Gastroesophageal sphincter (tissue), 3 donors: ENCODE data around the gene HADHA.

ENCODE experiments used
- EP300 ChIP-seq: sonication (generic); formaldehyde crosslinking; IDR thresholded peaks from one replicate; pipeline ENCODE4 v1.6.1; 2017; ENCODE audit warnings: antibody characterized with exemption, mild to moderate bottlenecking
- POLR2A ChIP-seq, 2 donors: fragments of 450-650 bp; IDR thresholded peaks; one replicate each; pipeline ENCODE4 v1.6.1; 2017; ENCODE audit warnings: antibody characterized with exemption in 2 of 2, mild to moderate bottlenecking in 2 of 2, moderate library complexity in 1 of 2
- POLR2AphosphoS5 ChIP-seq: sonication (generic); formaldehyde crosslinking; IDR thresholded peaks from one replicate; pipeline ENCODE4 v1.6.1; 2017; ENCODE audit warnings: antibody characterized with exemption
- TF ChIP-seq, protein P1 (sequence below), 4 experiments: fragments of 200-600 bp in 2 of 4; fragments of 450-650 bp in 2 of 4; sonication (generic) in 1 of 4; IDR thresholded peaks; one replicate each; pipeline ENCODE4 v1.5.1; 2017 to 2019; ENCODE audit warnings: antibody characterized with exemption in 4 of 4, mild to moderate bottlenecking in 2 of 4, moderate library complexity in 2 of 4

DNA sequence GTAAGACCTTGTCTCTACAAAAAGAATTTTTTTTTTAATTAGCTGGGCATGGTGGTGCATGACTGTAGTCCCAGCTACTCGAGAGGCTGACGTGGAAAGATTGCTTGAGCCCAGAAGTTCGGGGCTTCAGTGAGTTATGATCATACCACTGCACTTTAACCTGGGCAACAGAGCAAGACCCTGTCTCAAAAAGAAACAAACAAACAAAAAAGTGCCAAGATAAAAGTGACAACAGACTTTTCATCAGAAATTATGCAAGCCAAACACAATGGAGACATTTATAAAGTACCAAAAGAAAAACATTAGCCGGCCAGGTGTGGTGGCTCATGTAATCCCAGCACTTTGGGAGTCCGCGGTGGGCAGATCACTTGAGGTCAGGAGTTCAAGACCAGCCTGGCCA lies 26.7 kb downstream of the HADHA start:
- TF ChIP-seq EP300, result no peak
- TF ChIP-seq, protein P1, sequence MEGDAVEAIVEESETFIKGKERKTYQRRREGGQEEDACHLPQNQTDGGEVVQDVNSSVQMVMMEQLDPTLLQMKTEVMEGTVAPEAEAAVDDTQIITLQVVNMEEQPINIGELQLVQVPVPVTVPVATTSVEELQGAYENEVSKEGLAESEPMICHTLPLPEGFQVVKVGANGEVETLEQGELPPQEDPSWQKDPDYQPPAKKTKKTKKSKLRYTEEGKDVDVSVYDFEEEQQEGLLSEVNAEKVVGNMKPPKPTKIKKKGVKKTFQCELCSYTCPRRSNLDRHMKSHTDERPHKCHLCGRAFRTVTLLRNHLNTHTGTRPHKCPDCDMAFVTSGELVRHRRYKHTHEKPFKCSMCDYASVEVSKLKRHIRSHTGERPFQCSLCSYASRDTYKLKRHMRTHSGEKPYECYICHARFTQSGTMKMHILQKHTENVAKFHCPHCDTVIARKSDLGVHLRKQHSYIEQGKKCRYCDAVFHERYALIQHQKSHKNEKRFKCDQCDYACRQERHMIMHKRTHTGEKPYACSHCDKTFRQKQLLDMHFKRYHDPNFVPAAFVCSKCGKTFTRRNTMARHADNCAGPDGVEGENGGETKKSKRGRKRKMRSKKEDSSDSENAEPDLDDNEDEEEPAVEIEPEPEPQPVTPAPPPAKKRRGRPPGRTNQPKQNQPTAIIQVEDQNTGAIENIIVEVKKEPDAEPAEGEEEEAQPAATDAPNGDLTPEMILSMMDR (IDR thresholded peaks at IDR 0.05), result no peak
- no peak for TF ChIP-seq POLR2A (IDR thresholded peaks at IDR 0.05)
- no peak for TF ChIP-seq POLR2AphosphoS5
